Subcutaneous abdominal adipose tissue (tissue), 5 donors: ENCODE results near the gene RESP18.

Experiments used
- H3K27ac ChIP-seq: one replicate; pipeline ENCODE4 v1.7.0; 2013; ENCODE audit warnings: low read depth, mild to moderate bottlenecking, inconsistent platforms, low read length, moderate library complexity
- H3K27me3 ChIP-seq, 5 donors: one replicate each; pipeline ENCODE4 v1.7.0; 2013; ENCODE audit warnings: low read length in 5 of 5, inconsistent platforms in 1 of 5; ENCODE audit not compliant: control insufficient read depth in 5 of 5, insufficient read depth in 4 of 5
- H3K36me3 ChIP-seq, 5 donors: one replicate each; pipeline ENCODE4 v1.7.0; 2013; ENCODE audit warnings: low read length in 5 of 5; ENCODE audit not compliant: control insufficient read depth in 5 of 5, insufficient read depth in 5 of 5
- H3K4me1 ChIP-seq, 5 donors: one replicate each; pipeline ENCODE4 v1.7.0; 2013; ENCODE audit warnings: low read length in 5 of 5, mild to moderate bottlenecking in 3 of 5, moderate library complexity in 1 of 5; ENCODE audit not compliant: control insufficient read depth in 5 of 5, insufficient read depth in 5 of 5
- H3K4me3 ChIP-seq, 5 donors: one replicate each; pipeline ENCODE4 v1.7.0; 2013; ENCODE audit warnings: low read length in 5 of 5, low read depth in 1 of 5
- H3K9ac ChIP-seq, 5 donors: one replicate each; pipeline ENCODE4 v1.7.0; 2013; ENCODE audit warnings: low read length in 5 of 5, mild to moderate bottlenecking in 4 of 5, moderate library complexity in 3 of 5
- H3K9me3 ChIP-seq, 5 donors: one replicate each; pipeline ENCODE4 v1.7.0; 2013; ENCODE audit warnings: low read length in 5 of 5; ENCODE audit not compliant: control insufficient read depth in 5 of 5
- donor health status: healthy.
- donor health status: healthy.
- donor health status: healthy.
- donor health status: healthy.
- donor health status: healthy.

The RESP18 gene

GRCh38 chr2:219279151-219279915 lies 53.2 kb downstream of the RESP18 start, which contains the start of gene DNAJB2:
DNAJB2 (plus strand) TSS chr2:219279366; CDS start chr2:219279834, 468 bp downstream.
- Histone ChIP-seq H3K4me3 (peak within 1 kb of the TSS; percentile 67 to 90 (median 82)), H3K27me3 (no peaks in the 10 kb centered on the region), H3K4me1 (peaks cover 6 to 30% (median 26%) of the 10 kb centered on the region in 5 donors), H3K9me3 (no peaks in the 10 kb centered on the region), H3K9ac (peak within 1 kb of the TSS; percentile 70 to 92 (median 81)), H3K27ac (peak within 1 kb of the TSS; percentile 95), H3K36me3 (peaks cover 0 to 41% (median 38%) of the 10 kb centered on the region in 5 donors)

GRCh38 chr2:219278655-219279150 lies 53.8 kb downstream of the RESP18 start:
- peak overlapping the region; percentile 64 to 82 (median 78) for H3K9ac ChIP-seq
- peaks cover 0 to 34% (median 32%) of the 10 kb centered on the region in 5 donors for H3K36me3 ChIP-seq
- H3K27me3 ChIP-seq = no peaks in the 10 kb centered on the region
- peak overlapping the region; percentile 43 to 82 (median 63) for H3K4me3 ChIP-seq
- H3K4me1 ChIP-seq = peaks cover 6 to 30% (median 26%) of the 10 kb centered on the region in 5 donors
- H3K9me3 ChIP-seq = no peaks in the 10 kb centered on the region
- peak overlapping the region; percentile 95 for H3K27ac ChIP-seq

GRCh38 chr2:219277703-219278654 lies 54.6 kb downstream of the RESP18 start:
- Histone ChIP-seq H3K27me3 (peaks cover 0 to 2% (median 0%) of the 10 kb centered on the region in 5 donors), H3K27ac (peak overlapping the region; percentile 95), H3K4me1 (peaks cover 6 to 30% (median 26%) of the 10 kb centered on the region in 5 donors), H3K36me3 (peaks cover 0 to 27% (median 25%) of the 10 kb centered on the region in 5 donors), H3K4me3 (peak overlapping the region; percentile 14 to 60 (median 44)), H3K9ac (peak overlapping the region; percentile 64 to 82 (median 78)), H3K9me3 (no peaks in the 10 kb centered on the region)
